HEK293 (cell line): ENCODE results near the gene MRNIP.

Experiments
- CTCF ChIA-PET: fragments of 350-600 bp; formaldehyde crosslinking; extraction: SDS; loops from one replicate; lab custom pipeline; 2021; ENCODE audit warnings: antibody characterized with exemption; lab: Yijun Ruan, JAX
- POLR2A ChIA-PET: fragments of 300-600 bp; formaldehyde crosslinking; extraction: SDS; loops from one replicate; lab custom pipeline; 2020; ENCODE audit warnings: antibody characterized with exemption, inconsistent platforms; lab: Yijun Ruan, JAX
- H3K27ac ChIP-seq: fragments of 200-500 bp; sonication (Bioruptor generic); 2 replicates; pipeline ENCODE4 v1.5.1; 2014; ENCODE audit warnings: low read depth, low read length, control low read depth, inconsistent platforms; ENCODE audit errors: extremely low read depth
- H3K36me3 ChIP-seq, 2 experiments: fragments of 200-500 bp in 1 of 2; sonication (Bioruptor generic) in 1 of 2; 1 replicate in 1 of 2; 2 replicates in 1 of 2; pipeline ENCODE4 v1.5.1; 2014 to 2017; ENCODE audit warnings: inconsistent platforms in 2 of 2, low read length in 2 of 2; ENCODE audit not compliant: control insufficient read depth in 2 of 2, insufficient read depth in 1 of 2
- H3K4me1 ChIP-seq: fragments of 200-500 bp; sonication (Bioruptor generic); 2 replicates; pipeline ENCODE4 v1.5.1; 2014; ENCODE audit warnings: mild to moderate bottlenecking, low read length, inconsistent platforms; ENCODE audit not compliant: control insufficient read depth, insufficient read depth
- H3K4me3 ChIP-seq: 2 replicates; pipeline ENCODE4 v1.5.1; 2011; ENCODE audit warnings: low read depth, mild to moderate bottlenecking, control low read depth, low read length, moderate library complexity
- H3K9me3 ChIP-seq: fragments of 200-500 bp; sonication (Bioruptor generic); 2 replicates; pipeline ENCODE4 v1.5.1; 2014; ENCODE audit warnings: low read depth, low read length, inconsistent platforms; ENCODE audit not compliant: control insufficient read depth, insufficient read depth
- AEBP2 ChIP-seq: fragments of 450-650 bp; formaldehyde crosslinking; IDR thresholded peaks from 2 replicates; pipeline ENCODE4 v1.5.1; 2016; ENCODE audit warnings: missing biosample characterization, missing genetic modification characterization, borderline replicate concordance
- EGR2 ChIP-seq: fragments of 450-650 bp; formaldehyde crosslinking; IDR thresholded peaks from 2 replicates; pipeline ENCODE4 v1.5.1; 2016; ENCODE audit warnings: low read depth, missing biosample characterization, missing genetic modification characterization
- KLF1 ChIP-seq: fragments of 450-650 bp; formaldehyde crosslinking; IDR thresholded peaks from 2 replicates; pipeline ENCODE4 v1.5.1; 2016; ENCODE audit warnings: missing biosample characterization, missing genetic modification characterization
- KLF10 ChIP-seq: fragments of 450-650 bp; IDR thresholded peaks from 2 replicates; pipeline ENCODE4 v1.5.1; 2018; ENCODE audit warnings: missing biosample characterization, mild to moderate bottlenecking, missing genetic modification characterization
- MYNN ChIP-seq: fragments of 450-650 bp; formaldehyde crosslinking; IDR thresholded peaks from 2 replicates; pipeline ENCODE4 v1.5.1; 2016; ENCODE audit warnings: missing biosample characterization, missing genetic modification characterization, borderline replicate concordance
- SETDB1 ChIP-seq: IDR thresholded peaks from one replicate; pipeline ENCODE4 v1.6.1; 2017; ENCODE audit warnings: mild to moderate bottlenecking, low read length, moderate library complexity, mixed read lengths; ENCODE audit not compliant: insufficient read length
- TRIM28 ChIP-seq: IDR thresholded peaks from 2 replicates; pipeline ENCODE4 v1.6.1; 2011; ENCODE audit warnings: low read length, control low read depth, borderline replicate concordance
- ZNF114 ChIP-seq: fragments of 450-650 bp; formaldehyde crosslinking; IDR thresholded peaks from 2 replicates; pipeline ENCODE4 v1.5.0; 2017; ENCODE audit warnings: missing biosample characterization, missing genetic modification characterization
- ZNF132 ChIP-seq: fragments of 450-650 bp; formaldehyde crosslinking; IDR thresholded peaks from 2 replicates; pipeline ENCODE4 v1.5.1; 2017; ENCODE audit warnings: missing biosample characterization, missing genetic modification characterization, borderline replicate concordance
- ZNF214 ChIP-seq: fragments of 450-650 bp; formaldehyde crosslinking; IDR thresholded peaks from 2 replicates; pipeline ENCODE4 v1.5.1; 2017; ENCODE audit warnings: missing biosample characterization, mild to moderate bottlenecking, missing genetic modification characterization, borderline replicate concordance
- ZNF23 ChIP-seq: fragments of 450-650 bp; formaldehyde crosslinking; IDR thresholded peaks from 2 replicates; pipeline ENCODE4 v1.5.1; 2016; ENCODE audit warnings: missing biosample characterization, missing genetic modification characterization, borderline replicate concordance
- ZNF24 ChIP-seq: fragments of 450-650 bp; formaldehyde crosslinking; IDR thresholded peaks from 2 replicates; pipeline ENCODE4 v1.5.1; 2016; ENCODE audit warnings: missing biosample characterization, missing genetic modification characterization
- ZNF280C ChIP-seq: fragments of 450-650 bp; formaldehyde crosslinking; IDR thresholded peaks from 2 replicates; pipeline ENCODE4 v1.5.1; 2016; ENCODE audit warnings: missing biosample characterization, missing genetic modification characterization
- ZNF324 ChIP-seq: fragments of 450-650 bp; formaldehyde crosslinking; IDR thresholded peaks from 2 replicates; pipeline ENCODE4 v1.5.1; 2016; ENCODE audit warnings: missing biosample characterization, missing genetic modification characterization
- ZNF341 ChIP-seq: fragments of 450-650 bp; formaldehyde crosslinking; IDR thresholded peaks from 2 replicates; pipeline ENCODE4; 2016; ENCODE audit warnings: low read depth, missing biosample characterization, missing genetic modification characterization
- ZNF488 ChIP-seq: fragments of 450-650 bp; formaldehyde crosslinking; IDR thresholded peaks from 2 replicates; pipeline ENCODE4 v1.5.1; 2016; ENCODE audit warnings: missing biosample characterization, missing genetic modification characterization
- ZNF654 ChIP-seq: fragments of 450-650 bp; formaldehyde crosslinking; IDR thresholded peaks from 2 replicates; pipeline ENCODE4 v1.5.1; 2016; ENCODE audit warnings: low read depth, missing biosample characterization, missing genetic modification characterization
- ZNF658 ChIP-seq: fragments of 450-650 bp; formaldehyde crosslinking; IDR thresholded peaks from 2 replicates; pipeline ENCODE4; 2016; ENCODE audit warnings: missing biosample characterization, missing genetic modification characterization
- ZNF792 ChIP-seq: fragments of 450-650 bp; formaldehyde crosslinking; IDR thresholded peaks from 2 replicates; pipeline ENCODE4 v1.5.1; 2016; ENCODE audit warnings: missing biosample characterization, missing genetic modification characterization

MRNIP gene

GRCh38 chr5:179900711-179901110 is 42.1 kb upstream of the MRNIP start:
- Histone ChIP-seq H3K9me3 (no peaks in the 10 kb centered on the region), H3K4me3 (no peak overlapping the region), H3K36me3 (peaks cover 34 to 87% of the 10 kb centered on the region in 2 experiments), H3K4me1 (no peaks in the 10 kb centered on the region), H3K27ac (no peak overlapping the region)
- TF ChIP-seq ZNF24 (tag by site-specific recombination), result no peak
- TF ChIP-seq TRIM28, result no peak
- no peak for TF ChIP-seq ZNF792 (tag by site-specific recombination)
- 0 out of 2 replicates have a peak, but pooled peaks have one; percentile 28 for TF ChIP-seq ZNF341 (tag by site-specific recombination)
- no peak for TF ChIP-seq MYNN (tag by site-specific recombination)
- CTCF ChIA-PET, result interaction anchor here (0.8 kb wide), 1 partner anchor 67 kb away, joined by 3 read pairs; no protein-coding TSS in a partner anchor
- POLR2A ChIA-PET, result no interaction called here

- Histone ChIP-seq H3K4me1 (no peaks in the 10 kb centered on the region), H3K9me3 (no peaks in the 10 kb centered on the region), H3K36me3 (peaks cover 33 to 92% of the 10 kb centered on the region in 2 experiments), H3K4me3 (no peak overlapping the region), H3K27ac (no peak overlapping the region)
- ChIA-PET POLR2A (no interaction called here), CTCF (interaction anchor here (0.7 to 1.2 kb wide), 3 partner anchors 67 to 163 kb away, joined by 3 to 4 read pairs (median 3); no protein-coding TSS in a partner anchor)
- no peak for TF ChIP-seq SETDB1
- no peak for TF ChIP-seq KLF1 (tag by site-specific recombination)
- TF ChIP-seq ZNF324 (tag by site-specific recombination), result no peak
These were observed 41.6 kb upstream of the MRNIP start for GRCh38 chr5:179900206-179900605.

GRCh38 chr5:179895861-179896260 is 37.2 kb upstream of the MRNIP start:
- H3K9me3 ChIP-seq, result no peaks in the 10 kb centered on the region
- H3K27ac ChIP-seq, result no peak overlapping the region
- no peaks in the 10 kb centered on the region for H3K4me1 ChIP-seq
- no peak overlapping the region for H3K4me3 ChIP-seq
- peaks cover 21 to 95% of the 10 kb centered on the region in 2 experiments for H3K36me3 ChIP-seq
- POLR2A ChIA-PET, result no interaction called here
- TF ChIP-seq ZNF132 (no peak), ZNF23 (tag by site-specific recombination) (no peak), ZNF114 (tag by site-specific recombination) (no peak), KLF10 (tag by site-specific recombination) (no peak), ZNF214 (tag by site-specific recombination) (no peak), EGR2 (tag by site-specific recombination) (no peak), ZNF654 (no peak), AEBP2 (no peak)
- TF ChIP-seq, all 188 proteins: peak for 0
- CTCF ChIA-PET, result no interaction called here

- Histone ChIP-seq H3K36me3 (peaks cover 26 to 95% of the 10 kb centered on the region in 2 experiments), H3K27ac (no peak overlapping the region), H3K9me3 (no peaks in the 10 kb centered on the region), H3K4me1 (no peaks in the 10 kb centered on the region), H3K4me3 (no peak overlapping the region)
- ChIA-PET POLR2A (no interaction called here), CTCF (no interaction called here)
- TF ChIP-seq ZNF488 (tag by site-specific recombination) (no peak), ZNF280C (no peak), ZNF658 (tag by site-specific recombination) (no peak)
These were observed 35.6 kb upstream of the MRNIP start for GRCh38 chr5:179893958-179894895.
